ENCODE data around the gene PRKAR2A.
"Not testable (repeated sequence)": the region's sequence is repeated elsewhere in the genome, so short reads cannot be mapped to it uniquely, and the experiment has no call there.

The PRKAR2A gene

GRCh38 chr3:48835650-48836366 is 11.9 kb downstream of the PRKAR2A start:
- DNase-seq, result no peak

GRCh38 chr3:48832684-48833083 is 15.0 kb downstream of the PRKAR2A start:
- no peak for DNase-seq

DNA sequence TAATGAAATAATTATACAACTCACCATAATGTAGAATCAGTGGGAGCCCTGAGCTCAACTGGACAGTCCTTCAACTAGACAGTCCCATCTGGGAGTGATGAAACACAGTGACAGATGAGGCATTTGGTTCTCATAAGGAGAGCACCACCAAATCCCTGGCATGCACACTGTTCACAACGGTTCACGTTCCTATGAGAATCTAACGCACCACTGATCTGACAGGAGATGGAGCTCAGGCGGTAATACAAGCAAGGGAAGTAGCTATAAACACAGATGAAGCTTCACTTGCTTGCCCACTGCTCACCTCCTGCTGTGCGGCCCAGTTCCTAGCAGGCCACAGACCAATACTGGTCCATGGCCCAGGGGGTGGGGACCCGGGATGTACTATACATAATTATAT is 17.0 kb downstream of the PRKAR2A start:
- no peak for DNase-seq

GRCh38 chr3:48829525-48829924 is 18.1 kb downstream of the PRKAR2A start:
- DNase-seq, result not testable (repeated sequence)

- not testable (repeated sequence) for DNase-seq
These were observed 19.8 kb downstream of the PRKAR2A start for GRCh38 chr3:48827874-48828273.

GRCh38 chr3:48826451-48826850 is 21.2 kb downstream of the PRKAR2A start:
- DNase-seq, result no peak

DNA sequence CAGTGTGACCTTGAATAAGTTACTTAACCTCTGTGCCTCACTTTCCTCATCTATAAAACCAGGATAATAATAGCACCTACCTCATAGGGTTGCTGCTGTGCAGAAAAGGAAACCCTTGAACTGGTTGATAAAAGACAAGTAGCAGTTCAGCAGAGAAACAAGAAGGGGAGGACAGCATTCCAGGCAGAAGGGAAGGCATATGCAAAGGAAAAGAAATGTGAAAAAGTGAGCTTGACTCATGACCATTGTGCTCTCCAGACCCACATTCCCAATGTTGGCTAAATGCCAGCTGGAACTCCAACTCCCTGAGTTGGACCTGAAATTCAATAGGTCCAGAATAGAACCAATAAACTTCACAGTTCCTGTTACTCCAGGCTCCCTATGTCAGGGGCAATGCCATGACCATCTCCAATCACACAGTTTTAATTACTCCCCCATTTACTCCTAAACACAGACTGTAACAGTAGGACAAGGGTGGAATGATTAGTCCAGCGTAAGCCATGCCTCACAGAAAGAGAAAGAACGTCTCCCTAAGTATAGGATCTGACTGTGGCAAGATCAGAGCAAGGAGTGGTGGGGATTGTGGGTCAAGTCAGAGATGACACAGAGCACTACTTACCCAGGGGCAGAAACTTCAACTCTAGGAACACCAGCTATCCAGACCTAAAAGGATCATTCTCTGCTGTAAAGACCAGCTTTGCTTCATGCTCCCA is 26.9 kb downstream of the PRKAR2A start:
- DNase-seq, result no peak

GRCh38 chr3:48819234-48820221 is 28.1 kb downstream of the PRKAR2A start:
- DNase-seq, result no peak

- DNase-seq, result no peak
These were observed 36.1 kb downstream of the PRKAR2A start for GRCh38 chr3:48811524-48811923.

DNA sequence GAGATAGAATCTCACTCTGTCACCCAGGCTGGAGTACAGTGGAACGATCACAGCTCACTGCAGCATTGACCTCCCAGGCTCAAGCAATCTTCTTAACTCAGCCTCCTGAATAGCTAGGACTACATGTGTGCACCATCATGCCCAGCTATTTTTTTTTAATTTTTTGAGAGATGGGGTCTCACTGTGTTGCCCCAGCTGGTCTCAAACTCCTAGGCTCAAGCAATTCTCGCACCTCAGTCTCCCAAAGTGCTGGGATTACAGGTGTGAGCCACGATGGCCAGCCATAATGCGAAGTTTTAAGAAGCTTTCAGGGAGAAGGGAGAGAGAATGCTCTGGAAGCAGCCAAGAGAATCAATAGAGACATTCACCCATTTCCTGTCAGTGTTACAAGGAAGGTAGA is 42.7 kb downstream of the PRKAR2A start:
- DNase-seq, result no peak

GRCh38 chr3:48800831-48801230 is 46.8 kb downstream of the PRKAR2A start:
- DNase-seq, result not testable (repeated sequence)

GRCh38 chr3:48798998-48799397 is 48.7 kb downstream of the PRKAR2A start:
- no peak for DNase-seq

DNA sequence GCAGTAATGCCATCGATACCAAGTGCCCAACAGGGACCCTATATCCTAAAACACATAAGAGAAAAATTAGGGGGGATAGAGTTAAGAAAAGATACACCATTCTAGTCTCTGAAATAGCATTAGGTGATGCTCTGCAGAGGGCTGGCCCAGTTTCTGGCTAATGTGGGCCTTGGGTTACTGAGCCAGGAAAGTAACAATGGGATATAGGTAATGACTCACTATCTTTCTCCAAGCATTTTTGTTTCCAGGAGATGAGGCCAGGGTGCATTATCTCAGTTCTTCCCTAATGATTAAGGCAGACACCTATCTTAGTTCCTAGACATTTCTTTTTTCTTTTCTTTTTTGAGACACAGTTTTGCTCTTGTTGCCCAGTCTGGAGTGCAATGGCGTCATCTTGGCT is 50.0 kb downstream of the PRKAR2A start:
- DNase-seq, result no peak

GRCh38 chr3:48795997-48796732 is 51.5 kb downstream of the PRKAR2A start:
- no peak for DNase-seq

- DNase-seq, result not testable (repeated sequence)
These were observed 54.2 kb downstream of the PRKAR2A start for GRCh38 chr3:48793484-48793883.

- no peak for DNase-seq
These were observed 58.0 kb downstream of the PRKAR2A start for GRCh38 chr3:48789665-48790064.

GRCh38 chr3:48788544-48789162 is 59.0 kb downstream of the PRKAR2A start:
- DNase-seq, result peak in 2 of 5 experiments; percentile 13 to 27

DNA sequence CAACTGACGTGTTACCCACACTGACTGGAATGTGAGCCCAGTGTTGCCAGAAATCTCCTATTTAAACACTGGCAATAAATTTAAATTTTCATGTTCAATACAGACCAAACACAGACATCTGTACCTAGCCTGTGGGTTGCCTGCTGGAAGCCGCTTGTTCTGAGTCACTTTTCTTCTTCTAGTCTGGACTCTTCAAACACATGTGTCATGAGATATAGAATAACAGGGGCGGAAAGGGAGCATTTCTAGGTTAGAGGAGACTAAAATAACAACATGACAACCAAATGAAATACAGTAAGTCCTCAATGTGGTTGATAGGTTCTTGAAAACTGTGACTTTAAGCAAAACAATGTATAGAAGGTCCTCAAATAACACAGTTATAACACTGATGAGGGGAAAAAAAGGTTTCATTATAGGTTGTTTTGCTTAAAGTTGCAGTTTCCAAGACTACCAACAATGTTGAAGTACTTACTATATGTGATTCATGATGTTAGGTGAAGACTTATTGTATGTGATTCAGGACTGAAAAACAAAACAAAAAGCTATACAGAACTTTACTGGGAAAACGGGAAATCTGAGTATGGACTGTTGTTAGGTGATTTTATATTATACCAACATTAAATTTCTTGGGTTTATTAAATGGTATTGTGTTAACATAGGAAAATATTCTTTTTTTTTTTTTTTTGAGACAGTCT is 63.1 kb downstream of the PRKAR2A start:
- no peak for DNase-seq

GRCh38 chr3:48783304-48783703 is 64.4 kb downstream of the PRKAR2A start:
- DNase-seq, result no peak

DNA sequence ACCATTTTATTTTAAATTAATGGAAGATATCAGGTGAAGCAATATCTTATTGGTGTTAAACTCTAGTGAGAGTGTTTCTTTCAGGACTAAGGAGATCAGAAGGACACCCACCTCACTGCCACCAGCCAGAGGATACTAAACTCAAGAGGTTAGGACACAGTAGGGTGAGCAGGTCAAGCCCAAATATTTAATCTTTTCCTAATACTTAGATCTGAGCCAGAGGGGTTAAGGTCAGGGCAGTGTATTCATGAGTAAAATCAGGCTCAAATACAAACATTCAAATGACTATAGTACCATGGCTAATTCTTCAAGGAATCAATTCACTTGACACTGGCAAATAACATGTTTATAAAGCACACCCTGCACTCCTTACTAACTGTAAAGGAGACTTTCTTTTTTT is 65.6 kb downstream of the PRKAR2A start:
- no peak for DNase-seq

DNA sequence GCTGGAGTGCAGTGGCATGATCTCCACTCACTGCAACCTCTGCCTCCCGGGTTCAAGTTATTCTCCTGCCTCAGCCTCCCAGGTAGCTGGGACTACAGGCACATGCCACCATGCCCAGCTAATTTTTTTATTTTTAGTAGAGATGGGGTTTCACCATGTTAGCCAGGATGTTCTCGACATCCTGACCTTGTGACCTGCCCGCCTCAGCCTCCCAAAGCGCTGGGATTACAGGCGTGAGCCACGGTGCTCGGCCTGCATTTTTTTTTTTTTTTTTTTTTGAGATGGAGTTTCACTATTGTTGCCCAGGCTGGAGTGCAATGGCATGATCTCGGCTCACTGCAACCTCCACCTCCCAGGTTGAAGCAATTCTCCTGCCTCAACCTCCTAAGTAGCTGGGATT is 69.1 kb downstream of the PRKAR2A start:
- DNase-seq, result not testable (repeated sequence)

All from T-helper 2 cell (primary cell).